Right kidney (tissue), 1 donor: ENCODE measurements around the gene ACP6.
A peak's percentile ranks its signal among the peaks of the same experiment; 100 is the strongest.

Source experiments
- DNase-seq: peaks from one replicate; pipeline ENCODE4 v3.0.0-alpha.2; 2016

The ACP6 gene

DNA sequence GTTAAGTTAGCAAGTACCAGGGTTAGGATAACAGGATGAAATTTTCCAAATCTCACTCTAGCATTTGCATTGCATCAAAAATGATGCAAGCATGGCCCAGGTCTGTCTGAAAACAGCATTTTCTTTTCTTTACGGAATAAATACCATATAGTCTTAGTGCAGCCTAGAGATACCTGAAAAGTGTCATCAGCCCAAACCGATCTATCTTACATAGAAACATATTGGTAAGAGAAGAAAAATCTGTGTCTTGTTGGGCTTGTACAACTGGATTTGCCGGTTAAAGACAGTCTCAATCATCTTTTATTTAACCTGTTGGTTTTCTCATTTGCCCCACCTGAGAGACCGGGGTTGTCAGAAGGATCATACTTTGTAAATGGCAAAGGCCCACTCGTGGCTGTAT lies 15.8 kb downstream of the ACP6 start:
- no peak for DNase-seq

- no peak for DNase-seq
These were observed 18.0 kb downstream of the ACP6 start for GRCh38 chr1:147652306-147652705.

- no peak for DNase-seq
These were observed 18.9 kb downstream of the ACP6 start for GRCh38 chr1:147651466-147651865.

DNA sequence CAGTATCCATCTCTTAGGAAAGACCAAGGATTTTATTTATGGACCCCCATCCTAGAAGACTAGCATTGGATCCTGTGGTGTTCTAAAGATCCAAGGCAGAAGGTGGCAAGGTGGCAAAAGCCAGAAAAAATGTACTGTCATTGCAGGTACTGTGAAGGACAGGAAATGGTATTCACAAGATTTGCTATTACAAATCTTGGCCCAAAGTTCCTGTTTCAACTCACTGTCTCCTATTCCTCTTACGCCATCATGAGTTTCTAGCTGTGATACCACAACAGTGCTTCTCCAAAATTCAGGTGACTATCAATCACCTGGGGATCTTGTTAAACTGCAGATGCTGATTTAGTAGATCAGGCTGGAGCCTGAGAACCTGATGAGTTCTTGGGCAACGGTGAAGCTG lies 21.4 kb downstream of the ACP6 start:
- DNase-seq = no peak

GRCh38 chr1:147647796-147648633 lies 22.3 kb downstream of the ACP6 start:
- no peak for DNase-seq

- DNase-seq = no peak
These were observed 26.4 kb downstream of the ACP6 start for GRCh38 chr1:147643974-147644373.

DNA sequence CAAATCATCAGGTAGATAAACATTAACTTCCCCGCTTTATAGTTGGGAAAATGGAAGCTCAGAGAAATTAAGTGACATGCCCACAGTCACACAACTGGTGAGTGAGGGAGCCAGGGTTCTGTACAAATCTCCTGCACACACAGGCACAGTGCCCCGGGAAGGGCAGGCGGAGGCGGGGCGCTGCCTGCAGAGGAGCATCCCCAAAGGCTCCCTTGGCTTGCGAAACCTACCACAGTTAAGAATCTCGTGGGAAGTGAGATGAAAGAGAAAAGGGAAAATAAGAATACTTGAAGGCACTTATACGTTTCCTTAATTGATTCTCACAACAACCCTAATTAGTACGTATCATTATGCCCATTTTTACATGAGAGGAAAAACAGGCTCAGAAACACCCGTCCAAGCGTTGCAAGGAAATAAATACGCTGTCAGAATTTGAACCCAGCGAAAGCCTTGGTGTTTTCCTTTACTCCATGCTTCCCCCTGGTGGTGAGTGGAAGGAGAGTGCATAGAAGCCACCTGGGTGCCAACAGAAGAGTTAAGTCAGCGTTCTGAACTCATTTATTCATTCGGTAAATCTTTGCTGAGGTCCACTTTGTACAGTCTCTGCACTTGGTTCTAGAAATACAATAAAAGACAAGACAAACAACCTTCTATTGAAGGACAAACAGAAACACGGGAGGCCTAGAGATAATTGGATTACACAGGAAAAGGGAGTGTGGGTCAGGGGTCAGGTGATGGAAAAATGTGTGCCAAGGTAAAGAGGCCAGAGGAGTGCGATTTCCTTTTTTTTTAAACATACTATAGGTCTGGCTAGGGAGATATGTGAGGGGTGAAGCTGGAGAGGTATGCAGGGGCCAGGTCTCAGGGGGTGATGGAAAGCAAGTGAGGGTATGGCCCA lies 28.4 kb downstream of the ACP6 start:
- DNase-seq = no peak

GRCh38 chr1:147641291-147641690 lies 29.0 kb downstream of the ACP6 start:
- DNase-seq = no peak

GRCh38 chr1:147640553-147641165 lies 29.7 kb downstream of the ACP6 start:
- peak; percentile 37 for DNase-seq

DNA sequence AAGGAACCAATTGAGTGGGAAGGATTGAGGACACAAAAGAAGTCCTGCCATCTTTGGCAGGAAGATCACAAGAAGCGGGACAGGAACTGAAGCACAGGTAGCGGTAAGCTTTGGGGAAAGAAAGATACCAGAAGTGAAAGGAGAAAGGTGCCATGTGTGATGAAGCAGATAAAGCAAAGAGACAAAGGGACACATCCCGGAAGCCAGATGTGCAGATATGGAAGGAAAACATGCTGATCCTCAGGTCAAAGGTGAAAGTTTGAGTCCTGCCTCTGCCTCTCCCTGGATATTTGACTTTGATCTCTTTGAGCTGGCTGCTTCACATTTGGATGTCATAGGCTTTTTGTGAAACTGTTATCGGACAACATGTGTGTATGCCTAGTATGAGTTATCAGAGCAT lies 34.0 kb downstream of the ACP6 start:
- no peak for DNase-seq

DNA sequence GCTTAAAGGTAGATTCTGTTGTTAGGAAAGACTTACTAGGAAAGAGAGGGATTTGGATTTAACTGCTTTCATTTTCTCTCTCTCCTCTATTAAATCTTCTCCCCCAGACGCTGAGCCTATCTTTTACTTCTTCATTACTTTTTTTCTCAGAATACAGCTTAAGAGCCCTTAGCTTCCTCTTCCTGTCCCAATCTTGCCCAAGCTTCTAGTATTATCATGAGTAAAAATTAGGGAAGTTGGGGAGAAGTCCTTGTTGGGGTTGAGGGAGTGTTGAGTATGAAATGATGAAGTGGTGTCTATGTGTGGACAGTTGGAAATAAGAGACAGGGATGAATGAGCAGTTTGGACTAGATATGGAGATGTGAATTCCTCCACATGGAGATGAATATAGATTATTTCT lies 35.0 kb downstream of the ACP6 start:
- no peak for DNase-seq

DNA sequence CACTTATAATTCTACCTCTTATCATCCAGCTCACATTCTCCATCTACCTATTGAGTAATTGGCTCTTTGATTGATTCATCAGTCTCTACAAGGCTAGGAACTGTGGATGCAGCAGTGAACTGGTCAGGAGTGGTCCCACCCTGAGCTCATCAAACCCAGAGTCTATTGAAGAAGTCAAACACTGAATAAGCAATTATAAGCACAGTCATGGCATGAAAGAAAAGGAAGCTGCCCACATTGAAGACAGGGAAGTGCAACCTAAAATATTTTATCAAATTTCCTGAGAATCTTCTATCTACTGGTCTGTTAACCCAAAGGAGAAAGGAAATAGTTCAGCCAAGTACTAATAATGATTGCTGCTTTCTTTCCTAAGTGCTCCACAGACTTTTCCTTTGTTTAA lies 35.7 kb downstream of the ACP6 start:
- DNase-seq = no peak

DNA sequence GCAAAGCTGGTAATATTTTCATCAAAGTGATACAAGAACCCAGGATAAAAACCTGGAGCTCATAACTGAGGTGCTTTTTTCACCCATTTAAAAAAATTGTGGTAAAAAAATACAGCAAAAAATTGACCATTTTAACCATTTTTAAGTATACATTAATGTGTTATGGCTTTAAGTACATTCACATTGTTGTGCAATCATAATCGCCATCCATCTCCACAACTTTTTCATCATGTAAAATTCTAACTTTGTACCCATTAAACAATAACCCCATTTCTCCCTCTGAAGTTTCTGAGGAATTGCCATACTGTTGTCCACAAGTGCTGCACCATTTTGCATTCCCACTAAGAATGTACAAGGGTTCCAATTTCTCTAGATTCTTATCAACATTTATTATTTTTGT lies 36.6 kb downstream of the ACP6 start:
- no peak for DNase-seq

- no peak for DNase-seq
These were observed 38.5 kb downstream of the ACP6 start for GRCh38 chr1:147631839-147632238.

DNA sequence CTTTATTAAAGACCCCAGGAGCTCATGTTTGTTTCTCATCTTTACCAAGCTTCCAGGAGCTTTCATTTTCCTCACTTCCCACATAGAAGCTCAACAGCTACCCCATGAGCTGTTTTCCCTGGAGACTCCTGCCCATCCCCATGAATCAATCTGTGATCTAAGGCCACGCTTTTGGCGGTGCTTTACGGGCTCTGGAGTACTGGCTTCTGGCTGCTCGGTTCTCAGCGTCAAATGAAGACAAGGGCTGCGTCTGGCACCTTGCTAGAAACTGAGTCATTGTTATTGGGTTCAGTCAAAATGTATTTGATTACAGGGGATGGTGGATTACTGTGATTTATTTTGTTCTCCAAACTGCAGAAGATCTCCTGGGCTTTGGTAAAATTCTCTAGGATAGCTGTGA lies 39.9 kb downstream of the ACP6 start:
- no peak for DNase-seq

- DNase-seq = no peak
These were observed 40.3 kb downstream of the ACP6 start for GRCh38 chr1:147630022-147630421.

DNA sequence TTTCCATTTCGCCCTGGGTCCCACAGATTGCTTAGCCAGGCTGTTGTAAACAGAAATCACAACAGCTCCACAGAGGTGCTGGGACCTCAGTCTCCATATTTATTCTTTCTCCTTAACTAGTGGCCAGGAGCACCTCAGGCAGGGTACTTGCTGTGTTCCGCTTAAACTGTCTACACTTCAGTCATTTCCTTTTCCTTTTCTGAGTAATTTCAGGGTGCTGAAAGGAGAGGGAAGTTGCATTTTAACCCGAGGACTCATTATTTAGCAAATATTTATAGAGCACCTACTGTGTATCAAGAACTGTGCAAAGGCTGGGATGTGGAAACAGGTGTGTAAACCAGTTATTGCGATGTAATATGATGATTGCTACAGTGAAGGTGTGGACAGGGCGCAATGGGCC lies 41.9 kb downstream of the ACP6 start:
- DNase-seq = no peak

DNA sequence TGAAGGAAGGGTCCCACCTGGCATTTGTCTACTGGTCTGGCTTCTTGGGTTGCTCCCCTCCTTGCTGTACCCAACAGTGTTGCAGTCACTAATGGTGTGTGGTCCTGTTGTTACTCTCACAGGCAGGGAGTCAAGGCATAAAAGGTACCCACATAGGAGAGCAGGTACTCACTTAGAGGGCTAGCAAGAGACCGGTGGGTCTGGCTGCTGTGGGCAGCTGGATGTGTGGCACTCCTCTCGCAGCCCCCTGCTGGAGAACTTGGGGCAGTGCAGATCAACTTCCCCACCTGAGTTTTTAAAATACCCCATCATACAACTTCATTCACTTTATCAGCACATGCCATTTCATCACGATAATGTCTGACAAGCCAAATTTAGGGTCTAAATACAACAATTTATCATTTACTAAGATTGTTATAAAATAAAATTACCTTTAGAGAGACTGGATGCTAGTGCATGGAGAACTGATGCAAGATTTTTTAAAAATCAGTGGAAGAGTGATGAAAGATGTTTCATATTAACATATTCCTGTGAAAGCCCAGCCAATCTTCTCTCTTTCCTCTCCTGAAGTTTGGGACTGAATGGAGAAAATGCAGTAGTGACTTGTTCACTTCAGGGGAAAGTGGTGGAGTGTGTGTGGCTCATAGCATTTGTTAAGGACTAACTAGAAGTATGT lies 42.8 kb downstream of the ACP6 start:
- peak; percentile 43 for DNase-seq

GRCh38 chr1:147626739-147627138 lies 43.6 kb downstream of the ACP6 start:
- DNase-seq = no peak

DNA sequence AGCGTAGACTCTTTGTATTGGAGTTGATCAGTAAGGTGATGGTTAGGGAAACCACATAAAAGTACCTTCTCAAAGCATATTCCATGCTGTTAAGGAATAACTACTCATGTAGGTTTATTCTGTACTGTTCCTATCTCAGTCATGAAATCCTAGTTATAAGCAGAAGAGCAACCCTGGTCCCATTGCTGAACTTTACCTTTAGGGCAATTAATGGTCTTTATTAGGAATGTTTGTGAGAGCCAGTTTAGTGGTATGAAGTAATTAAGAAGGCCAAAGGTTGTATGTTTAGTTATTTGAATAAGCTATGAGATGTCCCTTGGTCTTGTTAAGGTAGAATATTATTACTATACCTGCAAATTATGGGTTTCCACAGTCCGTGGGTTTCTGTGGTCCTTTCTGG lies 44.0 kb downstream of the ACP6 start:
- DNase-seq = no peak

DNA sequence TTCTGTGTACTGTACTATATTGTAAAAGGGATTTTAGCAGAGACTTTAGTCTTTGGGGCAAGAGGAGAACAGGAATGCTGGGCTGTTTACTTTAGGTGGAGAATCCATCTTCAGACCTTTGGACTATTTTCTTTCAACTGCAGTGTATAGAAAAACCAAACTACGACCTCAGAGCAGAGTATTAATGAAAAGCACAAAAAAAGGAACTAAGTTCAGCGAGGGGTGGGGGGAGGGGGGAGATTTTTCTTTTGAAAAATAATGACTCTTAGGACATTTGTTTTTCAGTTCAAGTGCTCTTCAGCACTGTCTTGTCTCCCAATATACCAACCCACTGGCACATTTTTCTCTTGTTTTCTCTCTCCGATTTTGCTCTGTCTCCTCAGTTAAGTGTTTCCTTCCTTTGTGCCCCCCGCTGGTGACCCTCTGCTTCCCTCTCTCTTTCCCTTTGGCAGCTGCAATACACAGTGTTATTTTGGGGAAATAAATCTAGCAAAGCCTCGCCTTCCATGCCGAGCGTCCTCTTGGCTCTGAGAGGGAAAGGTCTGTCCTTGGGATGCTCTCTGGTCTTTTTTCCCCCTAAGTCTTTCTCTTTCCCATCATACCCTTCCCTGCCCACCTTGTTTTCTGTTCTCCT lies 44.8 kb downstream of the ACP6 start:
- no peak for DNase-seq

DNA sequence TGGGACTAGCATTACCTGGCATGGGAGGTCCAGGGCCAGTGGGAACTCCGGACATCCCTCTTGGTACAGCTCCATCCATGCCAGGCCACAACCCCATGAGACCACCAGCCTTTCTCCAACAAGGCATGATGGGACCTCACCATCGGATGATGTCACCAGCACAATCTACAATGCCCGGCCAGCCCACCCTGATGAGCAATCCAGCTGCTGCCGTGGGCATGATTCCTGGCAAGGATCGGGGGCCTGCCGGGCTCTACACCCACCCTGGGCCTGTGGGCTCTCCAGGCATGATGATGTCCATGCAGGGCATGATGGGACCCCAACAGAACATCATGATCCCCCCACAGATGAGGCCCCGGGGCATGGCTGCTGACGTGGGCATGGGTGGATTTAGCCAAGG lies 45.8 kb downstream of the ACP6 start:
- no peak for DNase-seq
